ENCODE measurements around the gene OR4D1.

OR4D1 gene

GRCh38 chr17:58192612-58193011 lies 44.4 kb downstream of the OR4D1 start, which contains the start of gene EPX:
Gene EPX (plus strand): TSS chr17:58192726. CDS start chr17:58192847, 121 bp downstream.
- Mint-ChIP-seq H3K4me3 (no peak within 1 kb of the TSS), H3K36me3 (no peaks in the 10 kb centered on the region), H3K27ac (no peak within 1 kb of the TSS), H3K4me1 (no peaks in the 10 kb centered on the region), H3K27me3 (peaks cover 23% of the 10 kb centered on the region), H3K9me3 (no peaks in the 10 kb centered on the region)
- DNase-seq (ENCODE audit: low spot score in 2 of 2) (no peak), ATAC-seq (ENCODE audit: low read depth) (no peak)

DNA sequence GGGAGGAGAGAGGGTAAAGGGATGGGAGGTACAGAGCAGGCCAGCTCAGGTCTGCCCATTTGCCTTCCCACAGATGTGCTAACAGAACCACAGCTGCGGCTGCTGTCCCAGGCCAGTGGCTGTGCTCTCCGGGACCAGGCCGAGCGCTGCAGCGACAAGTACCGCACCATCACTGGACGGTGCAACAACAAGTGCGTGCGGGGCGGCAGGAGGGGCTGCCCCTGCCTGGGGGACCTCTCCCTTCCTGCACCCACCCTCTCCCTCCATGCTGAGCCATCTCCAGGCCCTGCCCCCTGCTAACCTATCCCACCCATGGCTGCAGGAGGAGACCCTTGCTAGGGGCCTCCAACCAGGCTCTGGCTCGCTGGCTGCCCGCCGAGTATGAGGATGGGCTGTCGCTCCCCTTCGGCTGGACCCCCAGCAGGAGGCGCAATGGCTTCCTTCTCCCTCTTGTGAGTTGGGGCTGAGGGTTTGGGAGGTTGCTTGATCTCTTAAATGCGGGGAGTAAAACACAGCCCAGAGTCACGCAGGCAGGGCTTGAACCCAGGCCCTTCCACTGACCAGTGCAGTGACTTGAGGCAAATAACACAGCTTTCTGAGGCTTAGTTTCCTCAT lies 45.6 kb downstream of the OR4D1 start:
- peaks cover 23% of the 10 kb centered on the region for H3K27me3 Mint-ChIP-seq
- H3K4me1 Mint-ChIP-seq, result no peaks in the 10 kb centered on the region
- no peak overlapping the region for H3K27ac Mint-ChIP-seq
- H3K36me3 Mint-ChIP-seq, result no peaks in the 10 kb centered on the region
- no peak overlapping the region for H3K4me3 Mint-ChIP-seq
- ATAC-seq (ENCODE audit: low read depth) (no peak), DNase-seq (ENCODE audit: low spot score in 2 of 2) (no peak)
- H3K9me3 Mint-ChIP-seq, result no peaks in the 10 kb centered on the region

GRCh38 chr17:58195518-58196123 lies 47.4 kb downstream of the OR4D1 start:
- no peak overlapping the region for H3K4me3 Mint-ChIP-seq
- no peaks in the 10 kb centered on the region for H3K36me3 Mint-ChIP-seq
- peaks cover 3% of the 10 kb centered on the region for H3K4me1 Mint-ChIP-seq
- no peak overlapping the region for H3K27ac Mint-ChIP-seq
- H3K27me3 Mint-ChIP-seq, result peaks cover 22% of the 10 kb centered on the region
- H3K9me3 Mint-ChIP-seq, result no peaks in the 10 kb centered on the region
- ATAC-seq (ENCODE audit: low read depth) (no peak), DNase-seq (ENCODE audit: low spot score in 2 of 2) (no peak)

DNA sequence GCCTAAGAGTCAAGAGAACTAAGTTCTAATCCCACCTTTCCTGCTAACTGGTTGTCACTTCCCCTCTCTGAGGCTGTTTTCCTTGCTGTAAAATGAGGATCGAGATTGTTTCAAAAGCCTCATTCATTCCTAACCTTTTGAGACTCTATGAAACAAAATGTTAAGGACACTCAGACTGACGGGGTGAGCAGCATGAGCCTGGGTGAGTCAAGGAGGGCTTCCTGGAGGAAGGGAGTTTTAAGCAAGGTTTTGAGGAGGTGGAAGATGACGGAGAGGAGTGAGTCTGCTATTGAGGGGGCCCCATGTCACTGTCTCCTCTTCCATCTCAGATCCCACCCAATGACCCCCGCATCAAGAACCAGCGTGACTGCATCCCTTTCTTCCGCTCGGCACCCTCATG lies 48.4 kb downstream of the OR4D1 start:
- no peaks in the 10 kb centered on the region for H3K9me3 Mint-ChIP-seq
- no peaks in the 10 kb centered on the region for H3K36me3 Mint-ChIP-seq
- peaks cover 3% of the 10 kb centered on the region for H3K4me1 Mint-ChIP-seq
- no peak overlapping the region for H3K27ac Mint-ChIP-seq
- ATAC-seq (ENCODE audit: low read depth) (no peak), DNase-seq (ENCODE audit: low spot score in 2 of 2) (no peak)
- H3K27me3 Mint-ChIP-seq, result peaks cover 19% of the 10 kb centered on the region
- no peak overlapping the region for H3K4me3 Mint-ChIP-seq

GRCh38 chr17:58200024-58200633 lies 51.9 kb downstream of the OR4D1 start:
- no peaks in the 10 kb centered on the region for H3K9me3 Mint-ChIP-seq
- peaks cover 14% of the 10 kb centered on the region for H3K27me3 Mint-ChIP-seq
- ATAC-seq (ENCODE audit: low read depth) (peak; percentile 89), DNase-seq (ENCODE audit: low spot score in 2 of 2) (peak; percentile 46 to 47)
- peaks cover 3% of the 10 kb centered on the region for H3K4me1 Mint-ChIP-seq
- no peak overlapping the region for H3K4me3 Mint-ChIP-seq
- H3K27ac Mint-ChIP-seq, result no peak overlapping the region
- H3K36me3 Mint-ChIP-seq, result peaks cover under 1% of the 10 kb centered on the region

DNA sequence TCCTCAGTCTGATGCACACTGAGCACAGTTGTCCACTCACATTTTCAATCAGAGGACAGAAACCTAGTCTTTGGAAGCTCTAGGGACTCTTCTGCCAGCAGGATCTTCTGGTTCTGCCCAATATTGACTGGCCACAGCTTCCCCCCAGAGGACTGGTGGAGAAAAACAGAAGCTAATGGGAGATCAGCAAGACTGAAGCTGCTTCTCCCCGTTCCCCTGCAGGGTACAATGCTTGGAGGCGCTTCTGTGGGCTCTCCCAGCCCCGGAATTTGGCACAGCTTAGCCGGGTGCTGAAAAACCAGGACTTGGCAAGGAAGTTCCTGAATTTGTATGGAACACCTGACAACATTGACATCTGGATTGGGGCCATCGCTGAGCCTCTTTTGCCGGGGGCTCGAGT lies 54.7 kb downstream of the OR4D1 start:
- Mint-ChIP-seq H3K27me3 (peaks cover 5% of the 10 kb centered on the region), H3K4me1 (peaks cover 3% of the 10 kb centered on the region), H3K36me3 (peaks cover 6% of the 10 kb centered on the region), H3K4me3 (no peak overlapping the region), H3K9me3 (no peaks in the 10 kb centered on the region), H3K27ac (no peak overlapping the region)
- DNase-seq (ENCODE audit: low spot score in 2 of 2) (no peak), ATAC-seq (ENCODE audit: low read depth) (no peak)

DNA sequence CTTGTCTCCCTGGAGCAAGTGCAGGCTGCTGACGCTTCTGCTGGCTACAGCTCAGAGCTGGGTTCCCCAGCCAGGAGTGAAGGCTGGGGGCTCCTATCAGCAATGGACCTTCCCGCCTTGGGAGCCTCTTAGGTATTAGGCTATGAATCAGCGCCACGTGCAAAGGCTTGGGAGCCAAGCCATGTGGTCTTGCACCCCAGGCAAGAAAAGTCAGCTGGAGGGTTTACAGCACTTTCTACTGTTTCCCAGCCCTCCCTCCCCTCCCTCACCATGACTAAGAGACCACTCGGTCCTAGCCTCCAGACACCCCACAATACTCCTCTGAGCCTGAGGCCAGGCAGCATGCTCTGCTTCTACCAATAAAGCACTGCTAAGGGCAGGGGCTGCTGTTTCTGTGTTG lies 56.6 kb downstream of the OR4D1 start:
- Mint-ChIP-seq H3K27ac (no peak overlapping the region), H3K4me1 (peaks cover 3% of the 10 kb centered on the region), H3K27me3 (peaks cover 2% of the 10 kb centered on the region), H3K36me3 (peaks cover 14% of the 10 kb centered on the region), H3K9me3 (no peaks in the 10 kb centered on the region), H3K4me3 (no peak overlapping the region)
- no peak for DNase-seq (ENCODE audit: low spot score in 2 of 2)
- ATAC-seq (ENCODE audit: low read depth), result no peak

DNA sequence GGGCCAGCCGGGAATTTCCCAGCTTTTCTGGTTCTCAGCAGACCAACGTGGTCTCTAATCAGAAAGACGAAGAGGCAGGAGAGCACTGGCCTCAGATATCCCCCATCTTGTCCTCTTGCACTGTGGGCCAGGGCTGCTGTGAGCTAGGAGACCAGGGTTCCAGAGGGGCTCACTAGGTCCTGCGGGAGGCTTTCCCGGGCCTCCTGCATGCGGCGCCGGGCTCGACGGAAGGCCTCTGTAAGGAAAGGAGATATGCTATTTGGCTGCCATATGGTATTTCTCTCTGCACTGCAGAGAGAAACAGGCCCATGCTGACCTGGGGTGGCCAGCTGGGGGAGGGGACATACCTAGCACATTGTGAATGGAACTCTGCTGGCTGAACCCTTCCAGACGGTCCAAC lies 57.8 kb downstream of the OR4D1 start:
- DNase-seq (ENCODE audit: low spot score in 2 of 2), result no peak
- H3K9me3 Mint-ChIP-seq, result no peaks in the 10 kb centered on the region
- H3K4me3 Mint-ChIP-seq, result no peak overlapping the region
- no peak overlapping the region for H3K27ac Mint-ChIP-seq
- no peaks in the 10 kb centered on the region for H3K4me1 Mint-ChIP-seq
- H3K36me3 Mint-ChIP-seq, result peaks cover 20% of the 10 kb centered on the region
- no peaks in the 10 kb centered on the region for H3K27me3 Mint-ChIP-seq
- no peak for ATAC-seq (ENCODE audit: low read depth)

GRCh38 chr17:58207451-58207850 lies 59.3 kb downstream of the OR4D1 start:
- no peaks in the 10 kb centered on the region for H3K27me3 Mint-ChIP-seq
- no peak overlapping the region for H3K4me3 Mint-ChIP-seq
- ATAC-seq (ENCODE audit: low read depth) (no peak), DNase-seq (ENCODE audit: low spot score in 2 of 2) (no peak)
- no peaks in the 10 kb centered on the region for H3K9me3 Mint-ChIP-seq
- H3K27ac Mint-ChIP-seq, result no peak overlapping the region
- peaks cover 2% of the 10 kb centered on the region for H3K4me1 Mint-ChIP-seq
- peaks cover 23% of the 10 kb centered on the region for H3K36me3 Mint-ChIP-seq

- DNase-seq (ENCODE audit: low spot score in 2 of 2), result no peak
- peaks cover 26% of the 10 kb centered on the region for H3K36me3 Mint-ChIP-seq
- H3K27me3 Mint-ChIP-seq, result no peaks in the 10 kb centered on the region
- H3K9me3 Mint-ChIP-seq, result no peaks in the 10 kb centered on the region
- no peak overlapping the region for H3K27ac Mint-ChIP-seq
- no peak overlapping the region for H3K4me3 Mint-ChIP-seq
- peaks cover 2% of the 10 kb centered on the region for H3K4me1 Mint-ChIP-seq
- no peak for ATAC-seq (ENCODE audit: low read depth)
Observed at GRCh38 chr17:58208344-58208743, 60.2 kb downstream of the OR4D1 start.
